ENCODE results near the gene GRIK5. TPM values are rescaled to one million over a fixed set of nuclear protein-coding genes. Genes with fewer than 3 reads are reported as not detected.

Gene GRIK5
- total and polyA plus RNA-seq, 4 donors: 0.26 to 1.6 (median 0.55) TPM

DNA sequence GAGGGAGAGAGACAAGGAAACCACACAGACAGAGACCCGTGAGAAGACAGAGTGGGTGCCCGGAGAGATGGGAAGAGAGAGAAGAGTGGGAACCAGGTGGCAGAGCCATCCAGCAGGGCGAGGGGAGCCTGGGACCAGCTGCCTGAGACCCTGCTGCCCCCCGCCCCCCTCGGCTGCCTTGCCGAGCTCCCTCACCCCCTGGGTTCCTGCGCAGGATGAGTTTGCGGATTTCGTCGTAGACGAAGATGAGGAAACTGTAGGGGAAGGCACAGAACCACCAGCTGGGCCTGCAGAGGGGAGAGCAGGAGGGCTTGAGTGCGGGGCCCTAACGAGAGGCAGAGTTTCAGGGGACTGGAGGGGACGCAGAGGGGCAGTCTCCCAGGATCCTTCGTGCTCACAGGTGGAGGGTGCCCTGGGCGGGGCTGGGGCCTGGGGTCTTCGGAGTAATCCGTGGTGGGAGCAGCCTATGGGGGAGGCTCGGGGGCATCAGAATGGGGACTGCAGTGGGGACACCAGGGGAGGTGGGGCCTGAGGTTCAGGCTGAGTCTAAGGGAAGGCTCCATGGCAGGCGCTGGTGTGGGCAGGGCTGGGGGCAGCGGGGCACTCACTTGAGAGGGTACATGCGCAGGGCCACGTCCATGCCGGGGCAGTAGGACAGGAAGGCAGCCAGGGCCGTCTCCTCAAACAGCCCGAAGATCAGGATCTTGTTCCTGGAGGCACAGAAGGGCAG is 102.8 kb downstream of the GRIK5 start:
- Histone ChIP-seq H3K4me1 (ENCODE audit: control insufficient read depth in 5 of 5, insufficient read depth in 5 of 5, low read length in 5 of 5) (no peaks in the 10 kb centered on the region), H3K36me3 (ENCODE audit: control insufficient read depth in 4 of 4, insufficient read depth in 4 of 4, low read length in 4 of 4) (no peaks in the 10 kb centered on the region), H3K9me3 (ENCODE audit: control insufficient read depth in 4 of 4, insufficient read depth in 3 of 4, low read length in 3 of 4) (peaks cover 0 to 7% (median 0%) of the 10 kb centered on the region in 4 donors), H3K9ac (ENCODE audit: insufficient read depth in 1 of 2, low read length in 2 of 2) (no peak overlapping the region), H3K27me3 (ENCODE audit: control insufficient read depth in 3 of 3, insufficient read depth in 3 of 3, low read length in 2 of 3) (peaks cover 0 to 4% (median 0%) of the 10 kb centered on the region in 3 donors), H3K27ac (ENCODE audit: low read depth in 1 of 2, low read length in 1 of 2) (no peak overlapping the region), H3K4me3 (no peak overlapping the region)
- DNase-seq (no peak), ATAC-seq (ENCODE audit: insufficient read depth, low FRiP score) (no peak)
- TF ChIP-seq, protein P1, sequence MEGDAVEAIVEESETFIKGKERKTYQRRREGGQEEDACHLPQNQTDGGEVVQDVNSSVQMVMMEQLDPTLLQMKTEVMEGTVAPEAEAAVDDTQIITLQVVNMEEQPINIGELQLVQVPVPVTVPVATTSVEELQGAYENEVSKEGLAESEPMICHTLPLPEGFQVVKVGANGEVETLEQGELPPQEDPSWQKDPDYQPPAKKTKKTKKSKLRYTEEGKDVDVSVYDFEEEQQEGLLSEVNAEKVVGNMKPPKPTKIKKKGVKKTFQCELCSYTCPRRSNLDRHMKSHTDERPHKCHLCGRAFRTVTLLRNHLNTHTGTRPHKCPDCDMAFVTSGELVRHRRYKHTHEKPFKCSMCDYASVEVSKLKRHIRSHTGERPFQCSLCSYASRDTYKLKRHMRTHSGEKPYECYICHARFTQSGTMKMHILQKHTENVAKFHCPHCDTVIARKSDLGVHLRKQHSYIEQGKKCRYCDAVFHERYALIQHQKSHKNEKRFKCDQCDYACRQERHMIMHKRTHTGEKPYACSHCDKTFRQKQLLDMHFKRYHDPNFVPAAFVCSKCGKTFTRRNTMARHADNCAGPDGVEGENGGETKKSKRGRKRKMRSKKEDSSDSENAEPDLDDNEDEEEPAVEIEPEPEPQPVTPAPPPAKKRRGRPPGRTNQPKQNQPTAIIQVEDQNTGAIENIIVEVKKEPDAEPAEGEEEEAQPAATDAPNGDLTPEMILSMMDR (IDR thresholded peaks at IDR 0.05; ENCODE audit: control extremely low read depth, extremely low read depth): no peak
- 42 to 57% methylated on average over 26 of the region's 26 CpGs for WGBS, 2 donors

DNA sequence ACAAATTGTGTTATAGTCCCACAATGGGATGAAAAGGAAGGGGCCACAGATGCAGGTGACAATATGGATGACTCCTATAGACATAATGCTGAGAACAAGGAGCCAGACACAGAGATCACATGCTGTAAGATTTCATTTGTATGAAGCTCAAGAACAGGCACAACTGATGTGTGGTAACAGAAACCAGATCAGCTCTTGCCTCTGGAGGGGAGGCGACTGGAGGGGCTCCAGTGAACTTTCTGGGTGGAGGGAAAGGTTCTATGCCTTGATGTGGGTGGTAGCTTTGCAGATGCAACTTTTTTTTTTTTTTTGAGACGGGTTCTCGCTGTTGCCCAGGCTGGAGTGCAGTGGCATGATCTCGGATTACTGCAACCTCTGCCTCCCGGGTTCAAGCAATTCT is 104.9 kb downstream of the GRIK5 start:
- Histone ChIP-seq H3K4me3 (no peak overlapping the region), H3K36me3 (ENCODE audit: control insufficient read depth in 4 of 4, insufficient read depth in 4 of 4, low read length in 4 of 4) (no peaks in the 10 kb centered on the region), H3K9me3 (ENCODE audit: control insufficient read depth in 4 of 4, insufficient read depth in 3 of 4, low read length in 3 of 4) (peaks cover 0 to 4% (median 0%) of the 10 kb centered on the region in 4 donors), H3K27ac (ENCODE audit: low read depth in 1 of 2, low read length in 1 of 2) (no peak overlapping the region), H3K9ac (ENCODE audit: insufficient read depth in 1 of 2, low read length in 2 of 2) (no peak overlapping the region), H3K27me3 (ENCODE audit: control insufficient read depth in 3 of 3, insufficient read depth in 3 of 3, low read length in 2 of 3) (peaks cover 0 to 4% (median 0%) of the 10 kb centered on the region in 3 donors), H3K4me1 (ENCODE audit: control insufficient read depth in 5 of 5, insufficient read depth in 5 of 5, low read length in 5 of 5) (no peaks in the 10 kb centered on the region)
- 74 to 87% methylated on average over 5 of the region's 5 CpGs for WGBS, 2 donors
- no peak for ATAC-seq (ENCODE audit: insufficient read depth, low FRiP score)
- TF ChIP-seq, protein P1 (IDR thresholded peaks at IDR 0.05; ENCODE audit: control extremely low read depth, extremely low read depth): no peak
- DNase-seq: no peak

DNA sequence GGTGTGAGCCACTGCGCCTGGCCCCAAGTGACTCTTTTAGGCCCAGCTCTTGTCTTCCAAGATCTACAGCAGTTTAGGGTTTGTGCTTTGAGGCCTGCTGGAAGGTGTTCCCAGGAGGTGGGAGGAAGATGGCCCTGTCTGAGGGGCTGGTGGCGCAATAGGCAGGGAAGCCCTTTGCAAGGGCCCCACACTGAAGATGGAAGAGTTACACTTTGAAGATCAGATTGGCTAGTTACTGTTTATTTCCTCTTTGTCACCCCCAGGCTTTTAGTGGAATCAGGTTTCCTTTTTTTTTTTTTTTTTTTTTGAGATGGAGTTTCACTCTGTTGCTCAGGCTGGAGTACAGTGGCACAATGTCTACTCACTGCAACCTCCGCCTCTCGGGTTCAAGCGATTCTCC is 109.0 kb downstream of the GRIK5 start:
- Histone ChIP-seq H3K9me3 (ENCODE audit: control insufficient read depth in 4 of 4, insufficient read depth in 3 of 4, low read length in 3 of 4) (no peaks in the 10 kb centered on the region), H3K36me3 (ENCODE audit: control insufficient read depth in 4 of 4, insufficient read depth in 4 of 4, low read length in 4 of 4) (peaks cover 0 to 8% (median 1%) of the 10 kb centered on the region in 4 donors), H3K9ac (ENCODE audit: insufficient read depth in 1 of 2, low read length in 2 of 2) (no peak overlapping the region), H3K4me3 (no peak overlapping the region), H3K27me3 (ENCODE audit: control insufficient read depth in 3 of 3, insufficient read depth in 3 of 3, low read length in 2 of 3) (peaks cover 0 to under 1% (median 0%) of the 10 kb centered on the region in 3 donors), H3K4me1 (ENCODE audit: control insufficient read depth in 5 of 5, insufficient read depth in 5 of 5, low read length in 5 of 5) (peaks cover 0 to 19% (median 8%) of the 10 kb centered on the region in 5 donors), H3K27ac (ENCODE audit: low read depth in 1 of 2, low read length in 1 of 2) (no peak overlapping the region)
- ATAC-seq (ENCODE audit: insufficient read depth, low FRiP score) (no peak), DNase-seq (no peak)
- WGBS, 2 donors: 81 to 93% methylated on average over 5 of the region's 5 CpGs
- TF ChIP-seq, protein P1 (IDR thresholded peaks at IDR 0.05; ENCODE audit: control extremely low read depth, extremely low read depth): no peak

All from lung (tissue), 12 donors.